Measurements from ENCODE around the gene MSH2.

MSH2 gene

GRCh38 chr2:47519604-47520301, 116.8 kb downstream of the MSH2 start:
- H3K9me3 Mint-ChIP-seq = no peaks in the 10 kb centered on the region
- peak overlapping the region; percentile 70 for H3K4me3 Mint-ChIP-seq
- no peak overlapping the region for H3K27ac Mint-ChIP-seq

GRCh38 chr2:47520302-47520630, 117.3 kb downstream of the MSH2 start:
- H3K4me1 Mint-ChIP-seq (ENCODE audit: low read depth) = peaks cover 16% of the 10 kb centered on the region
- no peak overlapping the region for H3K27ac Mint-ChIP-seq

More at GRCh38 chr2:47519604-47520301, 116.8 kb downstream of the MSH2 start:
- Mint-ChIP-seq H3K27me3 (no peaks in the 10 kb centered on the region), H3K4me1 (ENCODE audit: low read depth) (peaks cover 16% of the 10 kb centered on the region), H3K36me3 (ENCODE audit: low read depth) (no peaks in the 10 kb centered on the region)

DNA sequence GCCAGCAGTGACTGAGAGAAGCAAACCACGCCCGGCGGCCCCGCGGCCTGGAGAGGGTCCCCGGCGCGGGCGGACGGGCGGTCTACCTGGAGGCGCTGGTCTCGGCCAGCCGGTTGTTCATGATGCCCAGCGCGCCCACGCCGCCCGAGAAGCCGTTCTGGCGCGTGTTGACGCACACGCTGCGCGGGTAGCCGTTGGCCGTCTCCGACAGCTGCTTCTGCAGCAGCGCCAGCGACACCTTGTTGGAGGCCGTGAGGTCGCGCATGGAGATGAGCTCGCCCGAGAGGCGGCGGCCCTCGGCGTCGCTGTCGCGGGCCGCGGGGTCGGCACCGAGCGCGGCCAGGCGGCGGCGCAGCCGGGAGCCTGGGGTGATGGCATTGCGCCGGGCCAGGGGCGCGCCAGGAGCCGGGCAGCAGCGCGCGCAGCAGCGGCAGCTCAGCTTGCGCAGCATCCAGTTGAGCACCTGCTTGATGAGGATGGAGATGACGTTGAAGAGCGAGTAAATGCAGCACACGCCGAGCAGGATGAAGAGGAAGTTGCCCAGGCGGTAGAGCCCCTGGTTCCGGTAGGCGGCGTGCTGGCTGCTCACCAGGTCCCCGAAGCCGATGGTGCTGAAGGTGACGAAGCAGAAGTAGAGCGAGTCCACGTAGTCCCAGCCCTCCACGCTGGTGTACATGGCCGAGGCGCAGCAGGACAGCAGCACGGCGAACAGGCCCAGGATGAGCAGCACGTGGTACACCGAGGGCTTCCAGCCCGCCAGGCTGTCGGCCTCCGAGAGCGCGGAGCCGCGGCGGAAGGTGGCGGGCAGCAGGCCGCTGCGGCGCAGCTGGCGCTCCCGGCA, 118.1 kb downstream of the MSH2 start:
- no peaks in the 10 kb centered on the region for H3K27me3 Mint-ChIP-seq
- H3K27ac Mint-ChIP-seq = peak overlapping the region; percentile 91
- H3K4me3 Mint-ChIP-seq = peak overlapping the region; percentile 86
- no peaks in the 10 kb centered on the region for H3K36me3 Mint-ChIP-seq (ENCODE audit: low read depth)
- peaks cover 16% of the 10 kb centered on the region for H3K4me1 Mint-ChIP-seq (ENCODE audit: low read depth)
- H3K9me3 Mint-ChIP-seq = no peaks in the 10 kb centered on the region

More at GRCh38 chr2:47520302-47520630, 117.3 kb downstream of the MSH2 start:
- Mint-ChIP-seq H3K4me3 (peak overlapping the region; percentile 70), H3K9me3 (no peaks in the 10 kb centered on the region), H3K36me3 (ENCODE audit: low read depth) (no peaks in the 10 kb centered on the region), H3K27me3 (no peaks in the 10 kb centered on the region)

DNA sequence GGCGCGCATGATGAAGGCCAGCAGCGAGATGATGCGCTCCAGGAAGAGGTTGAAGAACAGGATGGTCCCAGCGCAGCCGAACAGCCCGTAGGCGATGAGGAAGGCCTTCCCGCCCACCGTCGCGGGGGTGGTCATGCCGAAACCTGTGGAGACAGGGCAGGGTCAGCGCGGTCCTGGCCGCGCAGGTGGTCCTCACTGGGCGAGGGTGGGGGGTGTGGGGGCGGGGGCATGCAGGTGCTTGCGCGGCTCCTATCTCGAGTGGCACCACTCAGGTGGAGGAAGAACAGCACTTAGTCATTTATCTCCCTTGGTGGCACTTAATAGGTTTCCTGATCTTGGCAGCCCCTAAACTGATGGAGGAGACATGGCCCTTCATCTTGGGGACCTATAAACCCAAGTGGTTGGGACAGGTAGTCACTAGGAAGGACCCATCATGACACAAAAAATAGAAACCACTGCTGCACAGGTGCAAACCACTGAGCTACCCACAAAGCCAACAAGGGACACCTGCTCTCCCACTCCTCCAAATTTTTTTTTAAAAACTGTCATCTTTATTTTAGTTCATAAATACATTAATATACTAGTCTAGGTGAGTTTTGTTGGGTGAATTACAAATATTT, 118.8 kb downstream of the MSH2 start:
- H3K9me3 Mint-ChIP-seq = no peaks in the 10 kb centered on the region
- no peaks in the 10 kb centered on the region for H3K36me3 Mint-ChIP-seq (ENCODE audit: low read depth)
- no peak overlapping the region for H3K27ac Mint-ChIP-seq
- H3K4me3 Mint-ChIP-seq = peak overlapping the region; percentile 86
- H3K27me3 Mint-ChIP-seq = no peaks in the 10 kb centered on the region
- H3K4me1 Mint-ChIP-seq (ENCODE audit: low read depth) = peaks cover 16% of the 10 kb centered on the region

GRCh38 chr2:47525167-47525566, 122.2 kb downstream of the MSH2 start:
- peaks cover 13% of the 10 kb centered on the region for H3K4me1 Mint-ChIP-seq (ENCODE audit: low read depth)
- H3K36me3 Mint-ChIP-seq (ENCODE audit: low read depth) = no peaks in the 10 kb centered on the region
- H3K27ac Mint-ChIP-seq = no peak overlapping the region
- no peaks in the 10 kb centered on the region for H3K27me3 Mint-ChIP-seq
- H3K4me3 Mint-ChIP-seq = no peak overlapping the region
- no peaks in the 10 kb centered on the region for H3K9me3 Mint-ChIP-seq

DNA sequence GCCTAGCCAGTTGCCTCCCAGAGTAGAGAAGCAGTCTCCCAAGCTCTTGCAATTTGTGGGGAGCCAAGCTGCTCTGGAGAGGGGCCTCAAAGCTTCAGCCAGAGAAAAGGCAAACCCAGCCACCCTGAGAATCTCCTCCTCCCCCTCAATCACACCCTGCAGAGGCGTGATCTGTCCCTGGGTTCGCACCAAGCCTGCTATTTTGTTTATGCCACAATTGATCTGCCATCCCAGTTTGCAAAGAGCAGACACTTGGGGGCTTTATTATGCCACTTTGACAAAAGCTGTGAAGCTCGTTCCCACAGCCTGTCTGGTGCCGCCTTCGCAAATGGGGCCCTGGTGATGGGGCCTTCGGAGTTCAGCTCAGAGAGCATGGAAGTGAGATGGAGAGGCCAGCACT, 125.5 kb downstream of the MSH2 start:
- Mint-ChIP-seq H3K4me1 (ENCODE audit: low read depth) (peaks cover under 1% of the 10 kb centered on the region), H3K4me3 (no peak overlapping the region), H3K9me3 (no peaks in the 10 kb centered on the region), H3K36me3 (ENCODE audit: low read depth) (no peaks in the 10 kb centered on the region), H3K27me3 (no peaks in the 10 kb centered on the region), H3K27ac (no peak overlapping the region)

GRCh38 chr2:47528874-47529273, 125.9 kb downstream of the MSH2 start:
- Mint-ChIP-seq H3K36me3 (ENCODE audit: low read depth) (no peaks in the 10 kb centered on the region), H3K4me1 (ENCODE audit: low read depth) (peaks cover 4% of the 10 kb centered on the region), H3K9me3 (no peaks in the 10 kb centered on the region), H3K27me3 (no peaks in the 10 kb centered on the region), H3K27ac (no peak overlapping the region), H3K4me3 (no peak overlapping the region)

DNA sequence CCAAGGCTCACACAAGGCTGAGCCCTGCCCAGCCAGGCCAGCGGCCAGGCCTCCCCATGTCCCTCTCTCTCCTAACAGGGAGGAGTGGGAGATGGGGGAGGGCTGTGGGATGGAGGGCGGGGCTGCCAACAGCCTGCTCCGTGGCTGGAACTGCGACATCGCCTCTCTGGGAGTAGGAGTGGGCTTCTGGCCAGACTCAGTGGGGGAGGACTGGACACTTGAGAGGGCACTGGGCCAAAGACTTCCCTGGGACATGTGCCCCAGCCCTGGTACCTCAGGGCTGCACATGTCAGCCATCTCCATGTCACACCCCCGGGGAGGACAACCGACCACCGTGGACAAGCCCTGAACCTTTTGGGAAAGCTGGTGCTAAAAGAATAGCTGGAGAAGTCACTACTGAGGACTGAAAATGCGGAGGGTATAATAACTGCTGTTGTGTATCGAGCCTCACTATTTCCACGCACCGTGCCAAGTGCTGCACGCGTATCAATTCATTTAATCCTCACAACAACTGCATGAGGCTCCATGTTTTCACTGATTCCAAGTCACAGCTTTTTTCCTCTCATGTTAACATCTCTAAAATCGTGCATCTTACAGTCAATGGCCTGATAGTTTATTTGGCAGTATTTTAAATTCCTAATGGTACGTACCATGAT, 127.3 kb downstream of the MSH2 start:
- H3K4me1 Mint-ChIP-seq (ENCODE audit: low read depth) = peaks cover 7% of the 10 kb centered on the region
- no peak overlapping the region for H3K4me3 Mint-ChIP-seq
- H3K36me3 Mint-ChIP-seq (ENCODE audit: low read depth) = no peaks in the 10 kb centered on the region
- no peak overlapping the region for H3K27ac Mint-ChIP-seq
- no peaks in the 10 kb centered on the region for H3K9me3 Mint-ChIP-seq
- no peaks in the 10 kb centered on the region for H3K27me3 Mint-ChIP-seq

- H3K27ac Mint-ChIP-seq = no peak overlapping the region
- no peaks in the 10 kb centered on the region for H3K27me3 Mint-ChIP-seq
- H3K9me3 Mint-ChIP-seq = no peaks in the 10 kb centered on the region
- H3K4me3 Mint-ChIP-seq = no peak overlapping the region
- peaks cover 7% of the 10 kb centered on the region for H3K4me1 Mint-ChIP-seq (ENCODE audit: low read depth)
- H3K36me3 Mint-ChIP-seq (ENCODE audit: low read depth) = no peaks in the 10 kb centered on the region
These were observed 128.6 kb downstream of the MSH2 start for GRCh38 chr2:47531378-47532042.

Measured in stimulated activated naive CD8-positive, alpha-beta T cell treated with anti-CD3 and anti-CD28 coated beads, Interleukin-15, Interleukin-2, amounts not matched to agents 100 ng/mL and 50 ng/mL, for 24 hours (primary cell).